Measurements from ENCODE around the gene U2SURP.
"Not testable (repeated sequence)": the region's sequence is repeated elsewhere in the genome, so short reads cannot be mapped to it uniquely, and the experiment has no call there.

U2SURP gene

GRCh38 chr3:143024351-143024960 is 23.1 kb downstream of the U2SURP start:
- DNase-seq = no peak

GRCh38 chr3:143031327-143031726 is 30.0 kb downstream of the U2SURP start:
- no peak for DNase-seq

- not testable (repeated sequence) for DNase-seq
Observed at GRCh38 chr3:143031796-143032387, 30.5 kb downstream of the U2SURP start.

- no peak for DNase-seq
Observed at GRCh38 chr3:143035466-143036211, 34.3 kb downstream of the U2SURP start.

- DNase-seq = no peak
Observed at GRCh38 chr3:143036557-143036956, 35.2 kb downstream of the U2SURP start.

GRCh38 chr3:143037867-143038266 is 36.5 kb downstream of the U2SURP start:
- DNase-seq = no peak

GRCh38 chr3:143040261-143040879 is 39.0 kb downstream of the U2SURP start:
- DNase-seq = no peak

- DNase-seq = no peak
Observed at GRCh38 chr3:143041903-143042302, 40.5 kb downstream of the U2SURP start.

- DNase-seq = no peak
Observed at GRCh38 chr3:143045639-143046038, 44.3 kb downstream of the U2SURP start.

- not testable (repeated sequence) for DNase-seq
Observed at GRCh38 chr3:143046075-143046474, 44.7 kb downstream of the U2SURP start.

GRCh38 chr3:143054011-143054410 is 52.6 kb downstream of the U2SURP start:
- no peak for DNase-seq

- DNase-seq = no peak
Observed at GRCh38 chr3:143056372-143056771, 55.0 kb downstream of the U2SURP start.

GRCh38 chr3:143060906-143061305 is 59.5 kb downstream of the U2SURP start:
- DNase-seq = no peak

- no peak for DNase-seq
Observed at GRCh38 chr3:143063018-143063417, 61.6 kb downstream of the U2SURP start.

GRCh38 chr3:143064777-143065176 is 63.4 kb downstream of the U2SURP start:
- DNase-seq = no peak

- DNase-seq = no peak
Observed at GRCh38 chr3:143065364-143065763, 64.0 kb downstream of the U2SURP start.

- no peak for DNase-seq
Observed at GRCh38 chr3:143066033-143066432, 64.7 kb downstream of the U2SURP start.

- DNase-seq = no peak
Observed at GRCh38 chr3:143067201-143067600, 65.8 kb downstream of the U2SURP start.

GRCh38 chr3:143068059-143068458 is 66.7 kb downstream of the U2SURP start:
- DNase-seq = no peak

- no peak for DNase-seq
Observed at GRCh38 chr3:143070977-143071551, 69.7 kb downstream of the U2SURP start.

GRCh38 chr3:143071776-143072175 is 70.4 kb downstream of the U2SURP start:
- DNase-seq = no peak

- not testable (repeated sequence) for DNase-seq
Observed at GRCh38 chr3:143072298-143073020, 71.1 kb downstream of the U2SURP start.

GRCh38 chr3:143073541-143073940 is 72.2 kb downstream of the U2SURP start:
- not testable (repeated sequence) for DNase-seq

All from SIG-M5 (cell line).